OCI-LY3 (cell line): Measurements from ENCODE around the gene INO80B.

Experiments used
- H2AFZ ChIP-seq: fragments of 200-600, 300-600 bp; shearing (Covaris generic); 2 replicates; pipeline ENCODE4 v1.6.0; 2014; ENCODE audit warnings: antibody characterized with exemption, low read depth, low read length
- H3K27ac ChIP-seq: fragments of 200-600, 300-600 bp; sonication (generic); 2 replicates; pipeline ENCODE4 v1.5.1; 2014; ENCODE audit warnings: mild to moderate bottlenecking, low read length, moderate library complexity, mixed read lengths
- H3K27me3 ChIP-seq: fragments of 200-600, 300-600 bp; sonication (generic); 2 replicates; pipeline ENCODE4 v1.6.1; 2014; ENCODE audit warnings: low read depth, low read length, mixed read lengths
- H3K36me3 ChIP-seq: fragments of 200-600, 300-600 bp; sonication (generic); replicated peaks from 2 replicates; pipeline ENCODE3; 2014; ENCODE audit warnings: low read depth, low read length, mixed read lengths
- H3K4me1 ChIP-seq: fragments of 300-600, 200-600 bp; sonication (generic); 2 replicates; pipeline ENCODE4 v1.6.1; 2014; ENCODE audit warnings: low read length, mixed read lengths
- H3K4me2 ChIP-seq: fragments of 200-600, 300-600 bp; sonication (generic); 2 replicates; pipeline ENCODE4 v1.6.1; 2014; ENCODE audit warnings: low read length, mixed read lengths
- H3K4me3 ChIP-seq: fragments of 300-600, 200-600 bp; sonication (generic); 2 replicates; pipeline ENCODE4 v1.5.1; 2014; ENCODE audit warnings: antibody characterized with exemption, mild to moderate bottlenecking, low read length, moderate library complexity
- H3K79me2 ChIP-seq: fragments of 300-600, 200-600 bp; shearing (Covaris generic); 2 replicates; pipeline ENCODE4 v1.6.1; 2014; ENCODE audit warnings: mild to moderate bottlenecking, low read length, mixed read lengths
- H3K9ac ChIP-seq: fragments of 300-600, 200-600 bp; shearing (Covaris generic); 2 replicates; pipeline ENCODE4 v1.6.0; 2014; ENCODE audit warnings: mild to moderate bottlenecking, low read length, moderate library complexity
- H3K9me3 ChIP-seq: fragments of 200-600, 300-600 bp; shearing (Covaris generic); 2 replicates; pipeline ENCODE4 v1.6.1; 2014; ENCODE audit warnings: low read length, mixed read lengths; ENCODE audit not compliant: insufficient read depth
- H4K20me1 ChIP-seq: fragments of 200-600, 300-600 bp; sonication (generic); 2 replicates; pipeline ENCODE4 v1.6.1; 2016; ENCODE audit warnings: low read length, mixed read lengths; ENCODE audit not compliant: insufficient read depth
- CTCF ChIP-seq: fragments of 200-600, 300-600 bp; sonication (generic); IDR thresholded peaks from 2 replicates; pipeline ENCODE4 v1.5.1; 2014; ENCODE audit warnings: antibody characterized with exemption, low read length, low read depth
- EZH2phosphoT487 ChIP-seq: fragments of 200-600 bp; shearing (Covaris generic); IDR thresholded peaks from 2 replicates; pipeline ENCODE4 v1.6.1; 2018; ENCODE audit warnings: antibody characterized with exemption, mixed run types, low read depth

The INO80B gene

GRCh38 chr2:74495440-74495839 is 40.6 kb downstream of the INO80B start:
- Histone ChIP-seq H3K4me2 (no peak overlapping the region), H3K9ac (no peak overlapping the region), H2AFZ (no peak overlapping the region), H3K27ac (no peak overlapping the region), H3K36me3 (peaks cover 17% of the 10 kb centered on the region), H3K4me1 (no peaks in the 10 kb centered on the region), H3K4me3 (no peak overlapping the region), H3K9me3 (no peaks in the 10 kb centered on the region), H3K27me3 (no peaks in the 10 kb centered on the region), H3K79me2 (no peaks in the 10 kb centered on the region), H4K20me1 (no peaks in the 10 kb centered on the region)
- no peak for TF ChIP-seq CTCF
- no peak for TF ChIP-seq EZH2phosphoT487

DNA sequence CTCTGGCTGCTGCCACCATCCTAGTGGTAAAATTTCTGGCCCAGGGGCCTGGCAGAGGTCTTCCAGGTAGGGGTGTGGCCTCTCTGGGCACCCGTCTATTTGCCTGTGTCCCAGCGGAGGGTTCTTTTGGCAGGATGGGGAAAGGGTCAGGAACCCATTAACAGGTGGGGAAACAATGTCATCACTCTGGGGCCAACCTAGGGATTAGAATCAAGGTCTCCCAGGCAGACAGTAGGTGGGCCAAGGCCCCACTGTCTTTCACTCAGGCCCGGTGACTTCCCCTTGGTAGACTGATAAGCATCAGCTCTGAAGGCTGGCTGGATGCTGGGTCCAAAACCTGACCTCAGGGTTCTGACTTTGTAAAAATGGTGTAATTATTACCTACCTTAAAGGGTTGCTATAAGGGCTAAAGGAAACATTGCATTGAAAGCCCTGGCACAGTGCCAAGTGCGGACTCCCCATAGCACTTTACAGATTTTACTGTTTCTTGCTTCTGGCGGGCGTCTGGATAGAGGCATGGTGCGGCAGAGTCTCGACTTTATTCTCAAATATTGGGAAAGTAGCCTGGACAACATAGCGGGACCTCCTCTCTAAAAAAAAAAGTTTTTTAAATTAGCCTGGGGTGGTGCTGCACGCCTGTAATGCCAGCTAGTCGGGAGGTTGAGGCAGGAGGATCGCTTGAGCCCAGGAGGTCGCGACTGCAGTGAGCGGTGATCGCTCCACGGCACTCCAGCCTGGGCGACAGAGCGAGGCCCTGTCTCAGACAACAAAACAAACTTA is 42.3 kb downstream of the INO80B start:
- no peak overlapping the region for H3K4me2 ChIP-seq
- H3K4me3 ChIP-seq, result no peak overlapping the region
- H2AFZ ChIP-seq, result no peak overlapping the region
- peaks cover 4% of the 10 kb centered on the region for H3K36me3 ChIP-seq
- H3K9me3 ChIP-seq, result no peaks in the 10 kb centered on the region
- no peaks in the 10 kb centered on the region for H3K4me1 ChIP-seq
- no peaks in the 10 kb centered on the region for H4K20me1 ChIP-seq
- TF ChIP-seq CTCF (no peak), EZH2phosphoT487 (no peak)
- H3K9ac ChIP-seq, result no peak overlapping the region
- no peaks in the 10 kb centered on the region for H3K27me3 ChIP-seq
- no peaks in the 10 kb centered on the region for H3K79me2 ChIP-seq
- no peak overlapping the region for H3K27ac ChIP-seq

DNA sequence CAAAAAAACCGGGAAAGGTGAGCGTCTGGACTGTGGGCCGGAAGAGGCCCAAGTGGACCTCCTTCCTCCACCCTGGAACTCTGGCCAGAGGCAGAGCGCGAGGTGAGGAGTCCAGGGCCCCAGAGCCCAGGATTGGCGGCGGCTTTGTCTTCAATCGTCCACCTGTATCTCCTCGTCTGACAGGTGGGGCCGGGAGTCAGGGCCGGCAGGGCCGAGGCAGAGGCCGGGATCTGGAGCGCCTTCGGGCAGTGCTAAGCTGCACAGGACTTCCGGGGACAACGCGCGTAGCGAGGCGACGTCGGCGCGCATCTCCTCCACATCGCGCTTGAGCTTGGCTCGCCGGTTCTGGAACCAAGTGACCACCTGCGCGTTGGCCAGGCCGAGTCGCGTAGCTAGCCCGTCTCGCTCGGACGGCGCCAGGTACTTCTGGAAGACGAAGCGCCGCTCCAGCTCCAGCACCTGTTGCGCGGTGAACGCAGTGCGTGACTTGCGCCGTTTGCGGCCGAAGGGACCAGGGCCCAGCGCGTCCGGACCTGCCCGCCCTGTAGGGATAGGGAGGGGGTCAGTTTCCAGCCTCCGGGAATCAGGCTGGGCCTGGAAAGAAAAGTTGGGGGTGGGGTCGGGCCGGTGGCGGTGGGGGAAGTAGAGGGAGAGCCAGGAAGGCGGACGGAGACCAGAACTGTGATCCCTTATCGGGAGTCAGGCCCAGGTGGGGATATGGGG is 43.1 kb downstream of the INO80B start:
- no peak overlapping the region for H3K27ac ChIP-seq
- H3K4me3 ChIP-seq, result no peak overlapping the region
- H2AFZ ChIP-seq, result no peak overlapping the region
- H3K9me3 ChIP-seq, result no peaks in the 10 kb centered on the region
- no peaks in the 10 kb centered on the region for H3K27me3 ChIP-seq
- H3K36me3 ChIP-seq, result peaks cover 4% of the 10 kb centered on the region
- no peaks in the 10 kb centered on the region for H4K20me1 ChIP-seq
- no peak for TF ChIP-seq CTCF
- no peak for TF ChIP-seq EZH2phosphoT487
- H3K4me1 ChIP-seq, result no peaks in the 10 kb centered on the region
- H3K4me2 ChIP-seq, result no peak overlapping the region
- no peaks in the 10 kb centered on the region for H3K79me2 ChIP-seq
- no peak overlapping the region for H3K9ac ChIP-seq

- Histone ChIP-seq H3K4me3 (no peak overlapping the region), H3K27ac (no peak overlapping the region), H3K79me2 (no peaks in the 10 kb centered on the region), H3K4me2 (no peak overlapping the region), H2AFZ (no peak overlapping the region), H3K27me3 (no peaks in the 10 kb centered on the region), H4K20me1 (no peaks in the 10 kb centered on the region), H3K9ac (no peak overlapping the region), H3K4me1 (peaks cover 4% of the 10 kb centered on the region; the same call in 1 of the 2 replicates), H3K9me3 (no peaks in the 10 kb centered on the region), H3K36me3 (no peaks in the 10 kb centered on the region)
- no peak for TF ChIP-seq CTCF
- no peak for TF ChIP-seq EZH2phosphoT487
These were observed 43.8 kb downstream of the INO80B start for GRCh38 chr2:74498500-74499266.
